ENCODE data around the gene SMOC2. TPM values are rescaled to one million over a fixed set of nuclear protein-coding genes. Genes with fewer than 3 reads are reported as not detected.

SMOC2 gene
- total RNA-seq, 3 donors from 2014 or later (not counting 1 experiment from before 2014, with no cell fraction given): not detected

DNA sequence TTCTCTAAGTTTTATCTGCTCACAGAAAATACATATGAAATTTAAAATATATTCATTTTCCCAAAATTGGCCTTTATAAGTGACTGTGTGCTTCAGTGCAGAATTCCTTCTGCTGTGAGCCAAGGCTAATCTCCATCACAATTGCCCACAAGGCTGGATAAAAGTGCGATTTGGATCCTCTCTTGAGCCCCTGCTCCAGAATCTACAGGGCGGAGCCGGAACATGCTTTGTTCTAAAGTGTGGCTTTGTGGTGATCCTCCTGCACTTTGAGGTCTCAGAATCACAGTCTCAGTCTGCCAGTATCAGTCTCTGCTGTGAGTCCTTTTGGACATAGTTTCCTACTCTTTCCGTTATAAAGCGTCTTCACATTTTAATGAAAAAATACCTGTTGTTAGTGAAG is 28.9 kb downstream of the SMOC2 start:
- ATAC-seq (no peak), DNase-seq (no peak)
- intact Hi-C loops (cut with micrococcal nuclease): no loop called here
- Histone ChIP-seq H3K27me3 (ENCODE audit: control insufficient read depth, insufficient read depth, low read length) (peaks cover 2% of the 10 kb centered on the region), H3K9me3 (ENCODE audit: control insufficient read depth, insufficient read depth, low read length) (no peaks in the 10 kb centered on the region), H3K4me1 (ENCODE audit: control insufficient read depth, insufficient read depth, low read length) (no peaks in the 10 kb centered on the region), H3K36me3 (ENCODE audit: control insufficient read depth, insufficient read depth, low read length) (no peaks in the 10 kb centered on the region), H3K27ac (ENCODE audit: low read length) (no peak overlapping the region), H3K4me3 (ENCODE audit: low read length) (no peak overlapping the region)
- H3K27ac Mint-ChIP-seq: no peak overlapping the region
- H3K4me1 Mint-ChIP-seq: no peaks in the 10 kb centered on the region
- H3K9me3 Mint-ChIP-seq: no peaks in the 10 kb centered on the region
- H3K4me3 Mint-ChIP-seq: no peak overlapping the region
- no peaks in the 10 kb centered on the region for H3K36me3 Mint-ChIP-seq
- TF ChIP-seq, protein P1, sequence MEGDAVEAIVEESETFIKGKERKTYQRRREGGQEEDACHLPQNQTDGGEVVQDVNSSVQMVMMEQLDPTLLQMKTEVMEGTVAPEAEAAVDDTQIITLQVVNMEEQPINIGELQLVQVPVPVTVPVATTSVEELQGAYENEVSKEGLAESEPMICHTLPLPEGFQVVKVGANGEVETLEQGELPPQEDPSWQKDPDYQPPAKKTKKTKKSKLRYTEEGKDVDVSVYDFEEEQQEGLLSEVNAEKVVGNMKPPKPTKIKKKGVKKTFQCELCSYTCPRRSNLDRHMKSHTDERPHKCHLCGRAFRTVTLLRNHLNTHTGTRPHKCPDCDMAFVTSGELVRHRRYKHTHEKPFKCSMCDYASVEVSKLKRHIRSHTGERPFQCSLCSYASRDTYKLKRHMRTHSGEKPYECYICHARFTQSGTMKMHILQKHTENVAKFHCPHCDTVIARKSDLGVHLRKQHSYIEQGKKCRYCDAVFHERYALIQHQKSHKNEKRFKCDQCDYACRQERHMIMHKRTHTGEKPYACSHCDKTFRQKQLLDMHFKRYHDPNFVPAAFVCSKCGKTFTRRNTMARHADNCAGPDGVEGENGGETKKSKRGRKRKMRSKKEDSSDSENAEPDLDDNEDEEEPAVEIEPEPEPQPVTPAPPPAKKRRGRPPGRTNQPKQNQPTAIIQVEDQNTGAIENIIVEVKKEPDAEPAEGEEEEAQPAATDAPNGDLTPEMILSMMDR (IDR thresholded peaks at IDR 0.05): no peak
- peaks cover 8 to 36% of the 10 kb centered on the region in 2 donors for H3K27me3 Mint-ChIP-seq (ENCODE audit: low read depth in 2 of 2)
- WGBS (ENCODE audit: insufficient coverage): 81% methylated on average over 3 of the region's 5 CpGs

DNA sequence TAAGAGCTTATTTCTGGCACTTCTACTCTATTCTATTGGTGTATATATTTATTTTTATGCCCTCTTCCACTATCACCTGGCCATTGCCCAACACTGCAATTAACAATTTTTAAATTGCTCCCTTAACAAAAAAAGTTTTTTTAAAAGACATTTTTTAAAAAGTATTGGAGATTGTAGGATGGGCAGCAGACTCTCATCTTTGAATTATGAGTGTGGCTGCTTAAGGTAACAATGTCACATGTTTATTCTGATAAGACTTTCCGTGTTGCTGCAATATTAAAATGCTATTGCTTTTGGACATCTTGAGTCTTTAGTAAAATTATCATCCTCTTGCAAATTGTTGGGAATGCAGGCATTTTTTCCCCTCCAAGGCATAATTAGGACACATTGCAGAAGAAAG is 31.4 kb downstream of the SMOC2 start:
- no peak overlapping the region for H3K27ac Mint-ChIP-seq
- H3K4me1 Mint-ChIP-seq: no peaks in the 10 kb centered on the region
- 100% methylated on average over 1 of the region's 1 CpG for WGBS (ENCODE audit: insufficient coverage)

DNA sequence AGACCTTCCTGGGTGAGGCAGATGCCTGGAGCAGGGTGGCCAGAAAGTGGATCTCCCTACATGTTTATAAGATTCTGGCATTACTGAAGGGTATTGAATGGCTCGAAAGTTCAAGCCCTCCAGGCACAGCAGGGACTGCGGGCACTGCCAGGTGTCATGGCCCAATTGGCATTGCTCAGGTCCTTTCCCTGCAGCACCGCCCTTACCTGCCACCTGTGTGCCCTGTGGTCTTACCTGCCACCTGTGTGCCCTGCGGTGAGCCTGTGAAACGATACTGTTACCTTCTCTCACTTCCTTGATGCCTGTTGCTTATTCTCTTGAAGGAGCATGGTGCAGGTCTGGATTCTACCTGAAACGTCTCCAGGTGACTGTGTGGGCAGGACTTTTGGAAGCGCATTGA is 32.2 kb downstream of the SMOC2 start:
- Histone ChIP-seq H3K27ac (ENCODE audit: low read length) (no peak overlapping the region), H3K9me3 (ENCODE audit: control insufficient read depth, insufficient read depth, low read length) (no peaks in the 10 kb centered on the region), H3K27me3 (ENCODE audit: control insufficient read depth, insufficient read depth, low read length) (no peaks in the 10 kb centered on the region), H3K4me3 (ENCODE audit: low read length) (no peak overlapping the region), H3K4me1 (ENCODE audit: control insufficient read depth, insufficient read depth, low read length) (no peaks in the 10 kb centered on the region), H3K36me3 (ENCODE audit: control insufficient read depth, insufficient read depth, low read length) (no peaks in the 10 kb centered on the region)
- TF ChIP-seq, protein P1 (IDR thresholded peaks at IDR 0.05): no peak
- H3K4me3 Mint-ChIP-seq: no peak overlapping the region
- H3K27me3 Mint-ChIP-seq (ENCODE audit: low read depth in 2 of 2): peaks cover 18 to 38% of the 10 kb centered on the region in 2 donors
- H3K27ac Mint-ChIP-seq: no peak overlapping the region
- WGBS (ENCODE audit: insufficient coverage): 86% methylated on average over 7 of the region's 7 CpGs
- H3K9me3 Mint-ChIP-seq: no peaks in the 10 kb centered on the region
- H3K36me3 Mint-ChIP-seq: no peaks in the 10 kb centered on the region
- intact Hi-C loops (cut with micrococcal nuclease): no loop called here
- no peaks in the 10 kb centered on the region for H3K4me1 Mint-ChIP-seq
- no peak for DNase-seq
- no peak for ATAC-seq

More for the DNA sequence above, 31.4 kb downstream of the SMOC2 start:
- H3K9me3 Mint-ChIP-seq: no peaks in the 10 kb centered on the region
- H3K4me1 ChIP-seq (ENCODE audit: control insufficient read depth, insufficient read depth, low read length): no peaks in the 10 kb centered on the region
- ATAC-seq: no peak
- H3K27me3 ChIP-seq (ENCODE audit: control insufficient read depth, insufficient read depth, low read length): no peaks in the 10 kb centered on the region
- peaks cover 15 to 38% of the 10 kb centered on the region in 2 donors for H3K27me3 Mint-ChIP-seq (ENCODE audit: low read depth in 2 of 2)
- H3K9me3 ChIP-seq (ENCODE audit: control insufficient read depth, insufficient read depth, low read length): no peaks in the 10 kb centered on the region
- no peak overlapping the region for H3K27ac ChIP-seq (ENCODE audit: low read length)
- intact Hi-C loops (cut with micrococcal nuclease): no loop called here
- DNase-seq: no peak
- no peaks in the 10 kb centered on the region for H3K36me3 Mint-ChIP-seq
- TF ChIP-seq, protein P1 (IDR thresholded peaks at IDR 0.05): no peak
- H3K4me3 ChIP-seq (ENCODE audit: low read length): no peak overlapping the region
- no peaks in the 10 kb centered on the region for H3K36me3 ChIP-seq (ENCODE audit: control insufficient read depth, insufficient read depth, low read length)
- H3K4me3 Mint-ChIP-seq: no peak overlapping the region
